ENCODE data around the gene CCDC80. TPM values are rescaled to one million over a fixed set of nuclear protein-coding genes. Genes with fewer than 3 reads are reported as not detected.

CCDC80 gene
- total RNA-seq, 1 donor, result under 0.01 TPM

GRCh38 chr3:112561734-112562529, 79.0 kb downstream of the CCDC80 start, which contains the start of the genes ATG3 and SLC35A5:
ATG3 (minus strand) TSS chr3:112561962; CDS start chr3:112561528, 434 bp downstream.
SLC35A5 (plus strand) TSS chr3:112562045; CDS start chr3:112563404, 1,359 bp downstream.
- H3K27me3 ChIP-seq (ENCODE audit: insufficient read depth, low read length), result no peaks in the 10 kb centered on the region
- H3K9me3 ChIP-seq (ENCODE audit: low read depth, low read length), result no peaks in the 10 kb centered on the region
- peak within 1 kb of the TSS; percentile 97 for H3K4me3 ChIP-seq (ENCODE audit: low read length)
- peaks cover 31% of the 10 kb centered on the region for H3K4me1 ChIP-seq (ENCODE audit: insufficient read depth, low read length)

GRCh38 chr3:112561484-112561733, 79.5 kb downstream of the CCDC80 start:
- Histone ChIP-seq H3K4me3 (ENCODE audit: low read length) (peak overlapping the region; percentile 97), H3K9me3 (ENCODE audit: low read depth, low read length) (no peaks in the 10 kb centered on the region), H3K27me3 (ENCODE audit: insufficient read depth, low read length) (no peaks in the 10 kb centered on the region), H3K4me1 (ENCODE audit: insufficient read depth, low read length) (peaks cover 33% of the 10 kb centered on the region)

- H3K9me3 ChIP-seq (ENCODE audit: low read depth, low read length), result no peaks in the 10 kb centered on the region
- no peaks in the 10 kb centered on the region for H3K27me3 ChIP-seq (ENCODE audit: insufficient read depth, low read length)
- peak overlapping the region; percentile 97 for H3K4me3 ChIP-seq (ENCODE audit: low read length)
- peaks cover 36% of the 10 kb centered on the region for H3K4me1 ChIP-seq (ENCODE audit: insufficient read depth, low read length)
Measured at GRCh38 chr3:112560721-112561483, 80.0 kb downstream of the CCDC80 start.

GRCh38 chr3:112560307-112560706, 80.6 kb downstream of the CCDC80 start:
- H3K4me1 ChIP-seq (ENCODE audit: insufficient read depth, low read length), result peaks cover 42% of the 10 kb centered on the region

GRCh38 chr3:112557976-112558375, 83.0 kb downstream of the CCDC80 start:
- Histone ChIP-seq H3K4me3 (ENCODE audit: low read length) (no peak overlapping the region), H3K4me1 (ENCODE audit: insufficient read depth, low read length) (peaks cover 51% of the 10 kb centered on the region), H3K27me3 (ENCODE audit: insufficient read depth, low read length) (no peaks in the 10 kb centered on the region), H3K9me3 (ENCODE audit: low read depth, low read length) (no peaks in the 10 kb centered on the region)

More at GRCh38 chr3:112560307-112560706, 80.6 kb downstream of the CCDC80 start:
- no peaks in the 10 kb centered on the region for H3K9me3 ChIP-seq (ENCODE audit: low read depth, low read length)
- H3K4me3 ChIP-seq (ENCODE audit: low read length), result peak overlapping the region; percentile 97
- no peaks in the 10 kb centered on the region for H3K27me3 ChIP-seq (ENCODE audit: insufficient read depth, low read length)

- no peaks in the 10 kb centered on the region for H3K9me3 ChIP-seq (ENCODE audit: low read depth, low read length)
- H3K27me3 ChIP-seq (ENCODE audit: insufficient read depth, low read length), result no peaks in the 10 kb centered on the region
- H3K4me3 ChIP-seq (ENCODE audit: low read length), result no peak overlapping the region
- peaks cover 44% of the 10 kb centered on the region for H3K4me1 ChIP-seq (ENCODE audit: insufficient read depth, low read length)
Measured at GRCh38 chr3:112555535-112556170, 85.3 kb downstream of the CCDC80 start.

GRCh38 chr3:112550859-112551258, 90.1 kb downstream of the CCDC80 start:
- Histone ChIP-seq H3K4me3 (ENCODE audit: low read length) (no peak overlapping the region), H3K9me3 (ENCODE audit: low read depth, low read length) (no peaks in the 10 kb centered on the region), H3K27me3 (ENCODE audit: insufficient read depth, low read length) (no peaks in the 10 kb centered on the region), H3K4me1 (ENCODE audit: insufficient read depth, low read length) (peaks cover 18% of the 10 kb centered on the region)

Other genes starting within 250 kb of the CCDC80 start
- 18.1 TPM for gene BTLA, start 141.7 kb downstream of the CCDC80 start, total RNA-seq
- gene ATG3, start 79.2 kb downstream of the CCDC80 start, total RNA-seq, result 79.8 TPM
- gene SLC35A5, start 79.1 kb downstream of the CCDC80 start, total RNA-seq, result 13.7 TPM
- not detected for gene CD200R1L, start 205.7 kb upstream of the CCDC80 start, total RNA-seq

Data from mononuclear cell (primary cell).